Osteocyte (in vitro differentiated cells): ENCODE data around the gene SMIM44. TPM values are rescaled to one million over a fixed set of nuclear protein-coding genes. Genes with fewer than 3 reads are reported as not detected.
A peak's percentile ranks its signal among the peaks of the same experiment; 100 is the strongest.

Experiments used
- DNase-seq: peaks from one replicate; pipeline ENCODE4 v3.0.0; 2021; ENCODE audit warnings: mixed read lengths; ENCODE audit not compliant: unreplicated experiment; ENCODE audit errors: extremely low spot score
- H3K27ac Mint-ChIP-seq: one replicate; pipeline ENCODE4 v1.8.0; 2021; ENCODE audit warnings: mild to moderate bottlenecking, mixed read lengths; ENCODE audit not compliant: unreplicated experiment
- H3K27me3 Mint-ChIP-seq: one replicate; pipeline ENCODE4 v1.8.0; 2021; ENCODE audit warnings: mixed read lengths; ENCODE audit not compliant: unreplicated experiment
- H3K36me3 Mint-ChIP-seq: one replicate; pipeline ENCODE4 v1.8.0; 2021; ENCODE audit warnings: mixed read lengths; ENCODE audit not compliant: unreplicated experiment
- H3K4me1 Mint-ChIP-seq: one replicate; pipeline ENCODE4 v1.8.0; 2021; ENCODE audit warnings: mixed read lengths; ENCODE audit not compliant: unreplicated experiment
- H3K4me3 Mint-ChIP-seq: one replicate; pipeline ENCODE4 v1.8.0; 2021; ENCODE audit warnings: mild to moderate bottlenecking, moderate library complexity, mixed read lengths; ENCODE audit not compliant: unreplicated experiment
- H3K9me3 Mint-ChIP-seq: one replicate; pipeline ENCODE4 v1.8.0; 2021; ENCODE audit warnings: mixed read lengths; ENCODE audit not compliant: unreplicated experiment
- total RNA-seq: library from RNA; stranded (reverse); gene quantifications from 2 replicates; pipeline ENCODE4 v1.2.1, GENCODE V29; 2021
- TF ChIP-seq, protein P1 (sequence below): fragments of 200-600 bp; sonication (generic); IDR thresholded peaks from 2 replicates; pipeline ENCODE4 v1.5.0; 2021; ENCODE audit warnings: antibody characterized with exemption, mild to moderate bottlenecking, moderate library complexity

SMIM44 gene
- total RNA-seq, 1 donor from 2014 or later, result not detected

- Mint-ChIP-seq H3K4me1 (peaks cover 2% of the 10 kb centered on the region), H3K27me3 (peaks cover 2% of the 10 kb centered on the region), H3K36me3 (no peaks in the 10 kb centered on the region), H3K27ac (no peak overlapping the region), H3K9me3 (no peaks in the 10 kb centered on the region), H3K4me3 (no peak overlapping the region)
- TF ChIP-seq, protein P1, sequence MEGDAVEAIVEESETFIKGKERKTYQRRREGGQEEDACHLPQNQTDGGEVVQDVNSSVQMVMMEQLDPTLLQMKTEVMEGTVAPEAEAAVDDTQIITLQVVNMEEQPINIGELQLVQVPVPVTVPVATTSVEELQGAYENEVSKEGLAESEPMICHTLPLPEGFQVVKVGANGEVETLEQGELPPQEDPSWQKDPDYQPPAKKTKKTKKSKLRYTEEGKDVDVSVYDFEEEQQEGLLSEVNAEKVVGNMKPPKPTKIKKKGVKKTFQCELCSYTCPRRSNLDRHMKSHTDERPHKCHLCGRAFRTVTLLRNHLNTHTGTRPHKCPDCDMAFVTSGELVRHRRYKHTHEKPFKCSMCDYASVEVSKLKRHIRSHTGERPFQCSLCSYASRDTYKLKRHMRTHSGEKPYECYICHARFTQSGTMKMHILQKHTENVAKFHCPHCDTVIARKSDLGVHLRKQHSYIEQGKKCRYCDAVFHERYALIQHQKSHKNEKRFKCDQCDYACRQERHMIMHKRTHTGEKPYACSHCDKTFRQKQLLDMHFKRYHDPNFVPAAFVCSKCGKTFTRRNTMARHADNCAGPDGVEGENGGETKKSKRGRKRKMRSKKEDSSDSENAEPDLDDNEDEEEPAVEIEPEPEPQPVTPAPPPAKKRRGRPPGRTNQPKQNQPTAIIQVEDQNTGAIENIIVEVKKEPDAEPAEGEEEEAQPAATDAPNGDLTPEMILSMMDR, result no peak
- no peak for DNase-seq
Observed at GRCh38 chr19:3474614-3475013, 8.6 kb downstream of the SMIM44 start.

- Mint-ChIP-seq H3K4me1 (peaks cover 5% of the 10 kb centered on the region), H3K9me3 (no peaks in the 10 kb centered on the region), H3K36me3 (no peaks in the 10 kb centered on the region), H3K27ac (no peak overlapping the region), H3K4me3 (no peak overlapping the region), H3K27me3 (peaks cover 2% of the 10 kb centered on the region)
- no peak for DNase-seq
- TF ChIP-seq, protein P1, result no peak
Observed at GRCh38 chr19:3474010-3474409, 9.2 kb downstream of the SMIM44 start.

GRCh38 chr19:3471954-3472655 is 11.1 kb downstream of the SMIM44 start:
- DNase-seq, result no peak
- TF ChIP-seq, protein P1, result peak; percentile 89
- H3K4me3 Mint-ChIP-seq, result no peak overlapping the region
- peaks cover 8% of the 10 kb centered on the region for H3K4me1 Mint-ChIP-seq
- peaks cover 2% of the 10 kb centered on the region for H3K36me3 Mint-ChIP-seq
- H3K27me3 Mint-ChIP-seq, result no peaks in the 10 kb centered on the region
- H3K9me3 Mint-ChIP-seq, result no peaks in the 10 kb centered on the region
- no peak overlapping the region for H3K27ac Mint-ChIP-seq

- Mint-ChIP-seq H3K9me3 (no peaks in the 10 kb centered on the region), H3K4me3 (no peak overlapping the region), H3K27me3 (no peaks in the 10 kb centered on the region), H3K4me1 (peaks cover 11% of the 10 kb centered on the region), H3K27ac (no peak overlapping the region), H3K36me3 (peaks cover 2% of the 10 kb centered on the region)
- TF ChIP-seq, protein P1, result no peak
- DNase-seq, result no peak
Observed at GRCh38 chr19:3470500-3471128, 12.6 kb downstream of the SMIM44 start.
